Measurements from ENCODE around the gene UBE2R2. TPM values are rescaled to one million over a fixed set of nuclear protein-coding genes. Genes with fewer than 3 reads are reported as not detected.

The UBE2R2 gene
- total and polyA plus RNA-seq, 2 donors (not counting 1 experiment from before 2014, with no cell fraction given) = 23.9 to 57.1 TPM

GRCh38 chr9:33852216-33852826 lies 35.4 kb downstream of the UBE2R2 start:
- Histone ChIP-seq H3K9me3 (ENCODE audit: control insufficient read depth, insufficient read depth, low read depth, low read length) (no peaks in the 10 kb centered on the region), H3K79me2 (ENCODE audit: control insufficient read depth, insufficient read depth, low read length) (peaks cover 93% of the 10 kb centered on the region), H3K27ac (ENCODE audit: insufficient read depth, low read length) (no peak overlapping the region), H2AFZ (ENCODE audit: low read length) (no peak overlapping the region), H3K36me3 (ENCODE audit: control insufficient read depth, insufficient read depth, low read length) (no peaks in the 10 kb centered on the region), H3K27me3 (ENCODE audit: control insufficient read depth, insufficient read depth, low read length) (no peaks in the 10 kb centered on the region), H3K4me3 (replicated peaks in 1 of 4; ENCODE audit: control extremely low read depth in 1 of 4, insufficient read depth in 1 of 4, low read depth in 3 of 4, low read length in 4 of 4) (no peak overlapping the region), H3K9ac (ENCODE audit: insufficient read depth, low read length) (no peak overlapping the region), H3K4me1 (ENCODE audit: control insufficient read depth, extremely low read depth, insufficient read depth, low read length) (no peaks in the 10 kb centered on the region), H4K20me1 (ENCODE audit: control insufficient read depth, extremely low read depth, insufficient read depth, low read length) (peaks cover 7% of the 10 kb centered on the region), H3K4me2 (ENCODE audit: extremely low read depth, insufficient read depth, low read length) (no peak overlapping the region)
- DNase-seq (ENCODE audit: low read depth in 2 of 2) = peak; percentile 23 to 52
- TF ChIP-seq EZH2 (IDR thresholded peaks at IDR 0.05; ENCODE audit: low read length, missing control alignments) = no peak
- TF ChIP-seq CTCF (conservative IDR thresholded peaks at IDR 0.05 in 1 of 2, IDR thresholded peaks at IDR 0.05 in 1 of 2; ENCODE audit: low read depth in 1 of 2, low read length in 2 of 2) = peak; percentile 31 to 35

GRCh38 chr9:33856247-33856646 lies 39.3 kb downstream of the UBE2R2 start:
- Histone ChIP-seq H3K27me3 (ENCODE audit: control insufficient read depth, insufficient read depth, low read length) (no peaks in the 10 kb centered on the region), H3K4me3 (replicated peaks in 1 of 4; ENCODE audit: control extremely low read depth in 1 of 4, insufficient read depth in 1 of 4, low read depth in 3 of 4, low read length in 4 of 4) (no peak overlapping the region), H3K9ac (ENCODE audit: insufficient read depth, low read length) (no peak overlapping the region), H3K9me3 (ENCODE audit: control insufficient read depth, insufficient read depth, low read depth, low read length) (no peaks in the 10 kb centered on the region), H4K20me1 (ENCODE audit: control insufficient read depth, extremely low read depth, insufficient read depth, low read length) (peaks cover 2% of the 10 kb centered on the region), H3K36me3 (ENCODE audit: control insufficient read depth, insufficient read depth, low read length) (no peaks in the 10 kb centered on the region), H2AFZ (ENCODE audit: low read length) (no peak overlapping the region), H3K4me2 (ENCODE audit: extremely low read depth, insufficient read depth, low read length) (no peak overlapping the region), H3K27ac (ENCODE audit: insufficient read depth, low read length) (no peak overlapping the region), H3K4me1 (ENCODE audit: control insufficient read depth, extremely low read depth, insufficient read depth, low read length) (peaks cover 4% of the 10 kb centered on the region), H3K79me2 (ENCODE audit: control insufficient read depth, insufficient read depth, low read length) (peaks cover 91% of the 10 kb centered on the region)
- DNase-seq (ENCODE audit: low read depth in 2 of 2) = no peak
- TF ChIP-seq EZH2 (IDR thresholded peaks at IDR 0.05; ENCODE audit: low read length, missing control alignments) (no peak), CTCF (conservative IDR thresholded peaks at IDR 0.05 in 1 of 2, IDR thresholded peaks at IDR 0.05 in 1 of 2; ENCODE audit: low read depth in 1 of 2, low read length in 2 of 2) (no peak)

- Histone ChIP-seq H2AFZ (ENCODE audit: low read length) (no peak overlapping the region), H3K36me3 (ENCODE audit: control insufficient read depth, insufficient read depth, low read length) (no peaks in the 10 kb centered on the region), H3K4me3 (replicated peaks in 1 of 4; ENCODE audit: control extremely low read depth in 1 of 4, insufficient read depth in 1 of 4, low read depth in 3 of 4, low read length in 4 of 4) (no peak overlapping the region), H3K27me3 (ENCODE audit: control insufficient read depth, insufficient read depth, low read length) (no peaks in the 10 kb centered on the region), H3K79me2 (ENCODE audit: control insufficient read depth, insufficient read depth, low read length) (peaks cover 85% of the 10 kb centered on the region), H3K4me2 (ENCODE audit: extremely low read depth, insufficient read depth, low read length) (peak overlapping the region; percentile 3), H3K9me3 (ENCODE audit: control insufficient read depth, insufficient read depth, low read depth, low read length) (no peaks in the 10 kb centered on the region), H4K20me1 (ENCODE audit: control insufficient read depth, extremely low read depth, insufficient read depth, low read length) (peaks cover 2% of the 10 kb centered on the region), H3K4me1 (ENCODE audit: control insufficient read depth, extremely low read depth, insufficient read depth, low read length) (peaks cover 4% of the 10 kb centered on the region), H3K9ac (ENCODE audit: insufficient read depth, low read length) (no peak overlapping the region), H3K27ac (ENCODE audit: insufficient read depth, low read length) (peak overlapping the region; percentile 34)
- DNase-seq (ENCODE audit: low read depth in 2 of 2) = peak; percentile 20 to 49
- TF ChIP-seq CTCF (conservative IDR thresholded peaks at IDR 0.05 in 1 of 2, IDR thresholded peaks at IDR 0.05 in 1 of 2; ENCODE audit: low read depth in 1 of 2, low read length in 2 of 2) = no peak
- no peak for TF ChIP-seq EZH2 (IDR thresholded peaks at IDR 0.05; ENCODE audit: low read length, missing control alignments)
Observed at GRCh38 chr9:33858423-33858822, 41.5 kb downstream of the UBE2R2 start.

Data from fibroblast of lung (primary cell).